Erythroblast (primary cell): ENCODE data around the gene ZNF354C.

Experiments
- GATA1 ChIP-seq: IDR thresholded peaks from 2 replicates; pipeline ENCODE4 v1.6.1; 2011; ENCODE audit warnings: low read depth, mild to moderate bottlenecking, control low read depth, low read length, moderate library complexity
- POLR2A ChIP-seq: IDR thresholded peaks from 2 replicates; pipeline ENCODE4 v1.6.1; 2011; ENCODE audit warnings: mild to moderate bottlenecking, low read length

DNA sequence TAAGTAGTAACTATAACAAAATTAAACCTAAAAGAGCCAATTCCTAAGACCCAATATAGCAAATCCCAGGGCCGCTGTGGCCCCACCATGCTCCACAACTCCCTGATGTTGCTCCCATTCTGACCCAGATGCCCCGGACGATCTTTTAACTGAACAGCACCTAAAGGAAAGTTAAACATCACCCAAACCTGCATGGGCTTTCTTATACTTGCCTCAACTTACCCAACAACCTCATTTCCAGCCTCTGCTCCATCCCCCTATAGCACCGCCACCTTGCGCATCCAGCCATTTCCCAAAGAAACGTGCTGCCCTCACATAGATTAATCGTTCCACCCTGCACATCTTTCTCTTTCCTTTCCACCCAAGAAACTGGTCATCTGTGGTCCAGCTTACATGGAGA lies 54.6 kb downstream of the ZNF354C start:
- TF ChIP-seq POLR2A (no peak), GATA1 (no peak)
